CD4-positive, CD25-positive, alpha-beta regulatory T cell (primary cell): ENCODE data around the gene CIITA. TPM values are rescaled to one million over a fixed set of nuclear protein-coding genes. Genes with fewer than 3 reads are reported as not detected.

Experiments used
- ATAC-seq, 2 donors: fragments of 150-1000 bp; cut with Tn5 transposase; one replicate each; pipeline ENCODE4 v1.10.0; 2021; ENCODE audit warnings: low read depth in 2 of 2, moderate number of reproducible peaks in 2 of 2, moderate library complexity in 1 of 2
- DNase-seq, 3 donors: peaks; one replicate each; pipeline versions ENCODE4 v3.0.0 to v3.0.0-alpha.2; 2012 to 2022; ENCODE audit warnings: mixed read lengths in 1 of 3
- H3K27ac ChIP-seq: one replicate; pipeline ENCODE4 v1.7.0; 2013; ENCODE audit warnings: mild to moderate bottlenecking, low read length; ENCODE audit not compliant: insufficient read depth, poor library complexity, severe bottlenecking
- H3K27me3 ChIP-seq: one replicate; pipeline ENCODE4 v1.7.0; 2013; ENCODE audit warnings: low read length; ENCODE audit not compliant: control insufficient read depth, insufficient read depth
- H3K36me3 ChIP-seq: one replicate; pipeline ENCODE4 v1.7.0; 2013; ENCODE audit warnings: mild to moderate bottlenecking, low read length, moderate library complexity; ENCODE audit not compliant: control insufficient read depth, insufficient read depth
- H3K4me1 ChIP-seq: 2 replicates; pipeline ENCODE4 v1.7.0; 2013; ENCODE audit warnings: mild to moderate bottlenecking, low read length; ENCODE audit not compliant: insufficient read depth, control insufficient read depth, poor library complexity, severe bottlenecking
- H3K4me3 ChIP-seq: one replicate; pipeline ENCODE4 v1.7.0; 2013; ENCODE audit warnings: low read depth, mild to moderate bottlenecking, low read length, moderate library complexity
- H3K9me3 ChIP-seq, 2 experiments: 1 replicate in 1 of 2; 2 replicates in 1 of 2; pipeline ENCODE4 v1.7.0; 2013; ENCODE audit warnings: low read length in 2 of 2, mild to moderate bottlenecking in 1 of 2, moderate library complexity in 1 of 2; ENCODE audit not compliant: control insufficient read depth in 2 of 2
- H3K27ac Mint-ChIP-seq, 3 donors: one replicate each; pipeline ENCODE4 v1.8.0; 2020 to 2022; ENCODE audit warnings: mild to moderate bottlenecking in 3 of 3, mixed read lengths in 3 of 3, moderate library complexity in 2 of 3
- H3K27me3 Mint-ChIP-seq: one replicate; pipeline ENCODE4 v1.8.0; 2022; ENCODE audit warnings: mild to moderate bottlenecking, mixed read lengths
- H3K36me3 Mint-ChIP-seq: one replicate; pipeline ENCODE4 v1.8.0; 2020; ENCODE audit warnings: mixed read lengths
- H3K4me1 Mint-ChIP-seq, 4 donors: one replicate each; pipeline ENCODE4 v1.8.0; 2020 to 2022; ENCODE audit warnings: mixed read lengths in 4 of 4, mild to moderate bottlenecking in 1 of 4
- H3K4me3 Mint-ChIP-seq, 4 donors: one replicate each; pipeline ENCODE4 v1.8.0; 2020 to 2022; ENCODE audit warnings: mild to moderate bottlenecking in 4 of 4, mixed read lengths in 4 of 4, moderate library complexity in 3 of 4
- H3K9me3 Mint-ChIP-seq, 7 donors: one replicate each; pipeline ENCODE4 v1.8.0; 2020 to 2022; ENCODE audit warnings: mixed read lengths in 7 of 7, mild to moderate bottlenecking in 3 of 7, moderate library complexity in 2 of 7
- polyA plus RNA-seq, 4 donors: library from polyadenylated mRNA; unstranded; fragments of 300-500 nt; fragmentation: Illumina TruSeq; gene quantifications; one replicate each; pipeline ENCODE4 v1.2.3, GENCODE V29; 2021
- total RNA-seq: library from RNA; stranded (reverse); gene quantifications from one replicate; pipeline ENCODE4 v1.2.3, GENCODE V29; 2022

Gene CIITA
- total and polyA plus RNA-seq, 5 donors from 2014 or later = 1.9 to 35.0 (median 3.3) TPM

- H3K27me3 ChIP-seq = no peaks in the 10 kb centered on the region
Observed at GRCh38 chr16:10856042-10856441, 21.0 kb upstream of the CIITA start.

GRCh38 chr16:10858203-10858602, 18.8 kb upstream of the CIITA start:
- Mint-ChIP-seq H3K4me1 (peaks cover 0 to under 1% (median under 1%) of the 10 kb centered on the region in 4 donors), H3K27ac (no peak overlapping the region), H3K9me3 (peaks cover 0 to 3% (median 0%) of the 10 kb centered on the region in 7 donors), H3K36me3 (no peaks in the 10 kb centered on the region), H3K27me3 (peaks cover 11% of the 10 kb centered on the region), H3K4me3 (no peak overlapping the region)
- H3K27me3 ChIP-seq = no peaks in the 10 kb centered on the region
- ATAC-seq (no peak), DNase-seq (no peak)
- H3K36me3 ChIP-seq = no peaks in the 10 kb centered on the region
- H3K4me3 ChIP-seq = no peak overlapping the region
- H3K9me3 ChIP-seq = no peaks in the 10 kb centered on the region
- no peak overlapping the region for H3K27ac ChIP-seq
- no peaks in the 10 kb centered on the region for H3K4me1 ChIP-seq

More at GRCh38 chr16:10856042-10856441, 21.0 kb upstream of the CIITA start:
- Histone ChIP-seq H3K4me1 (peaks cover 8% of the 10 kb centered on the region), H3K36me3 (no peaks in the 10 kb centered on the region), H3K4me3 (no peak overlapping the region), H3K27ac (no peak overlapping the region), H3K9me3 (no peaks in the 10 kb centered on the region)
- DNase-seq (no peak), ATAC-seq (no peak)
- Mint-ChIP-seq H3K27me3 (peaks cover 4% of the 10 kb centered on the region), H3K4me1 (peaks cover 11 to 15% (median 12%) of the 10 kb centered on the region in 4 donors), H3K4me3 (no peak overlapping the region), H3K9me3 (peaks cover 0 to 2% (median 0%) of the 10 kb centered on the region in 7 donors), H3K27ac (no peak overlapping the region), H3K36me3 (no peaks in the 10 kb centered on the region)

- Mint-ChIP-seq H3K27me3 (peaks cover 11% of the 10 kb centered on the region), H3K27ac (no peak overlapping the region), H3K4me3 (no peak overlapping the region), H3K4me1 (no peaks in the 10 kb centered on the region), H3K9me3 (peaks cover 0 to 3% (median 0%) of the 10 kb centered on the region in 7 donors), H3K36me3 (no peaks in the 10 kb centered on the region)
- Histone ChIP-seq H3K27ac (no peak overlapping the region), H3K36me3 (no peaks in the 10 kb centered on the region), H3K4me1 (no peaks in the 10 kb centered on the region), H3K27me3 (no peaks in the 10 kb centered on the region), H3K9me3 (no peaks in the 10 kb centered on the region), H3K4me3 (no peak overlapping the region)
- ATAC-seq (no peak), DNase-seq (no peak)
Observed at GRCh38 chr16:10859020-10859419, 18.0 kb upstream of the CIITA start.

- Histone ChIP-seq H3K4me3 (no peak overlapping the region), H3K27ac (no peak overlapping the region), H3K27me3 (no peaks in the 10 kb centered on the region), H3K4me1 (no peaks in the 10 kb centered on the region), H3K9me3 (no peaks in the 10 kb centered on the region), H3K36me3 (no peaks in the 10 kb centered on the region)
- ATAC-seq = no peak
- Mint-ChIP-seq H3K4me3 (no peak overlapping the region), H3K9me3 (peaks cover 0 to 3% (median 0%) of the 10 kb centered on the region in 7 donors), H3K36me3 (no peaks in the 10 kb centered on the region), H3K4me1 (no peaks in the 10 kb centered on the region), H3K27ac (no peak overlapping the region), H3K27me3 (peaks cover 14% of the 10 kb centered on the region)
- DNase-seq = no peak
Observed at GRCh38 chr16:10859658-10860057, 17.3 kb upstream of the CIITA start.

GRCh38 chr16:10862438-10862837, 14.6 kb upstream of the CIITA start:
- Histone ChIP-seq H3K27ac (no peak overlapping the region), H3K27me3 (no peaks in the 10 kb centered on the region), H3K4me1 (no peaks in the 10 kb centered on the region), H3K9me3 (no peaks in the 10 kb centered on the region), H3K4me3 (no peak overlapping the region), H3K36me3 (no peaks in the 10 kb centered on the region)
- ATAC-seq = no peak
- Mint-ChIP-seq H3K27me3 (peaks cover 14% of the 10 kb centered on the region), H3K4me3 (no peak overlapping the region), H3K4me1 (peaks cover 0 to 4% (median 0%) of the 10 kb centered on the region in 4 donors), H3K27ac (no peak overlapping the region), H3K9me3 (peaks cover 0 to 3% (median 0%) of the 10 kb centered on the region in 7 donors), H3K36me3 (no peaks in the 10 kb centered on the region)
- no peak for DNase-seq

- H3K4me3 Mint-ChIP-seq = no peak overlapping the region
- H3K4me1 Mint-ChIP-seq = peaks cover 6 to 37% (median 26%) of the 10 kb centered on the region in 4 donors
- H3K27ac Mint-ChIP-seq = no peak overlapping the region
- H3K27me3 Mint-ChIP-seq = peaks cover 11% of the 10 kb centered on the region
- no peak for DNase-seq
- H3K4me3 ChIP-seq = no peak overlapping the region
- no peaks in the 10 kb centered on the region for H3K36me3 Mint-ChIP-seq
- no peak for ATAC-seq
- H3K9me3 ChIP-seq = no peaks in the 10 kb centered on the region
- H3K4me1 ChIP-seq = peaks cover 31% of the 10 kb centered on the region
- H3K9me3 Mint-ChIP-seq = peaks cover 0 to 4% (median 0%) of the 10 kb centered on the region in 7 donors
- H3K36me3 ChIP-seq = no peaks in the 10 kb centered on the region
- no peaks in the 10 kb centered on the region for H3K27me3 ChIP-seq
- no peak overlapping the region for H3K27ac ChIP-seq
Observed at GRCh38 chr16:10865991-10866966, 10.7 kb upstream of the CIITA start.

- ATAC-seq = no peak
- Histone ChIP-seq H3K9me3 (no peaks in the 10 kb centered on the region), H3K36me3 (no peaks in the 10 kb centered on the region), H3K27ac (no peak overlapping the region), H3K4me3 (no peak overlapping the region), H3K4me1 (peaks cover 38% of the 10 kb centered on the region), H3K27me3 (no peaks in the 10 kb centered on the region)
- H3K4me3 Mint-ChIP-seq = no peak overlapping the region
- no peak overlapping the region for H3K27ac Mint-ChIP-seq
- DNase-seq = no peak
- H3K4me1 Mint-ChIP-seq = peaks cover 6 to 44% (median 31%) of the 10 kb centered on the region in 4 donors
- H3K9me3 Mint-ChIP-seq = peaks cover 0 to 4% (median 0%) of the 10 kb centered on the region in 7 donors
- H3K27me3 Mint-ChIP-seq = peaks cover 5% of the 10 kb centered on the region
- H3K36me3 Mint-ChIP-seq = no peaks in the 10 kb centered on the region
Observed at GRCh38 chr16:10867199-10867598, 9.8 kb upstream of the CIITA start.
